Left ventricle myocardium superior (tissue), 1 donor: Measurements from ENCODE around the gene JPT1. TPM values are rescaled to one million over a fixed set of nuclear protein-coding genes. Genes with fewer than 3 reads are reported as not detected.
"Not testable (repeated sequence)": the region's sequence is repeated elsewhere in the genome, so short reads cannot be mapped to it uniquely, and the experiment has no call there.

Experiments used
- ATAC-seq: fragments of 200-7000 bp; cut with Tn5 transposase; one replicate; pipeline ENCODE4 v1.9.1; 2020; ENCODE audit warnings: mild to moderate bottlenecking, moderate library complexity
- DNase-seq: peaks from one replicate; pipeline ENCODE4 v3.0.0-alpha.2; 2020
- intact Hi-C: fragments of 100-400 bp; cut with micrococcal nuclease; formaldehyde crosslinking; loops from one replicate; pipeline ENCODE4 v1.11.0; 2022
- total RNA-seq: library from RNA; stranded (reverse); fragmentation: NEBNext Ultra II Directional; extraction: Animal tissue kit (Norgen Biotek cat#: 25700); gene quantifications from one replicate; pipeline ENCODE4 v1.2.1, GENCODE V29; 2021
- donor health status: DM: no; HTN: yes; CAD: no; lungs with severe emphysema.

JPT1 gene
- total RNA-seq, 1 donor from 2014 or later: 14.0 TPM

DNA sequence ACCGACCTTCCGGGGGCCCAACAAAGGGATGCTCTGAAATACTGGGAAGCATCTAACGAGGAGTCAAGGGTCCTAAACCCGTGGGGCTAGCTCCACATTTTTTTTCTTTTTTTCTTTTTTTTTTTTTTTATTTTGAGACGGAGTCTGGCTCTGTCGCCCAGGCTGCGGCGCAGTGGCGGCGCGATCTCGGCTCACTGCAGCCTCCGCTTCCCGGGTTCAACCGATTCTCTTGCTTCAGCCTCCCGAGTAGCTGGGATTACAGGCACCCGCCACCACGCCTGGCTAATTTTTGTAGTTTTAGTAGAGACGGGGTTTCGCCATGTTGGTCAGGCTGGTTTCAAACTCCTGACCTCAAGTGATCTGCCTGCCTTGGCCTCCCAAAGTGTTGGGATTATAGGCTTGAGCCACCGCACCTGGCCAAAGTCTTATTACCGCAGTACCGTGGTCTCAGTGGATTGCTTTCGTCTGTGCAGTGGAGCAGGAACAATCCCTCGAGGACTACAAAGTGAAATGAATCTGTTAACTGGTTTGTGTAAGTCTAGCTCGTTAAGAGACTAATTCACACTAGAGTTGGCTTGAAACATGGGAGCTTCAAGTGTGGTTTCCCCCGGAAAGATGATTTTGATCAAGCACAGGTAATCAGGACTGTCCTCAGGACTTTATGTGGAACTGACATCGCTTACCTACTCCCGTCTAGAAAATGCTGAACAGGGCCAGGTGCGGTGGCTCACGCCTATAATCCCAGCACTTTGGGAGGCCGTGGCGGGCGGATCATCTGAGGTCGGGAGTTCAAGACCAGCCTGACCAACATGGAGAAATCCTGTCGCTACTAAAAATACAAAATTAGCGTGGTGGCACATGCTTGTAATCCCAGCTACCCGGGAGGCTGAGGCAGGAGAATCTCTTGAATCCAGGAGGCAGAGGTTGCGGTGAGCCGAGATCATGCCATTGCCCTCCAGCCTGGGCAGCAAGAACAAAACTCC lies 22.0 kb downstream of the JPT1 start:
- DNase-seq, ATAC-seq, intact Hi-C loops: not testable (repeated sequence)

DNA sequence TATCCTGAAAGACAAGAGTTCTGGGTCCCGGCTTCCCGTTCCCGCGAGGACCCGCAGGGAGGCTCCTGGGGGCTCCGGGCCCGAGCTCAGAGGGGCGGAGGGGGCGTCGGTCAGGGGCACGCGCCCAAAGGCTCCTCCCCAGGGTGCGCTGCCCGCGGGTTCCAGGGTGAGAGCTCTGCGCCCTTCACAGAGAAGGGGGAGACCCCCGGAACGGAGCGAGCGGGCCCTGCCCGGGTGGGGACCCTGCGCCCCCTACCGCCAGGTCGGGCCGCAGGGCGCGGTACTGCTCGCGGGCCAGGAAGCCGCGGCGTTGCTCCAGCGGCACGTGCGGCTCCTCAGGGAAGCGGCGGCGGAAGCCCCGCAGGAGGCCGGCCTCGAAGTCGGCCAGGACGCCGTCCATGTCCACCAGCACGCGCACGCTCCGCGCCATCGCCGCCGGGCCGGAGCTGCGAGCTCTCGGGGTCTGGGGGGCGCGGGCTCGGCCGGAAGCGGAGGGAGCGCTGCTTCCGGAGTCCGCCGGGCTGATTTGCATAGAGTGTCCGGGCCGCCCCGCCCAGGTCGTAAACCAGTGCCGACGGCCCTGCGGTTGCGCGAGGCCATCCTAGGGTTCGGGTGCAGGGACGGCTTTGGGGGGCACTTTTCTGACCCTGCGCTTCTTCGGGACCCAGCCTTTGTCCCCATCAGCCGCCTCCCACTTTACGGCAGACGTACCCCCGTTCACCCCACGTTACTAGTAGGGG lies 22.9 kb downstream of the JPT1 start, which contains the start of gene NT5C:
Gene NT5C, minus strand, starts transcription at position 465 of the 740 bp plus-strand sequence. Its CDS starts 35 bp downstream, at position 430.
- intact Hi-C loops: no loop called here
- DNase-seq (peak; percentile 91), ATAC-seq (peak; percentile 94)

DNA sequence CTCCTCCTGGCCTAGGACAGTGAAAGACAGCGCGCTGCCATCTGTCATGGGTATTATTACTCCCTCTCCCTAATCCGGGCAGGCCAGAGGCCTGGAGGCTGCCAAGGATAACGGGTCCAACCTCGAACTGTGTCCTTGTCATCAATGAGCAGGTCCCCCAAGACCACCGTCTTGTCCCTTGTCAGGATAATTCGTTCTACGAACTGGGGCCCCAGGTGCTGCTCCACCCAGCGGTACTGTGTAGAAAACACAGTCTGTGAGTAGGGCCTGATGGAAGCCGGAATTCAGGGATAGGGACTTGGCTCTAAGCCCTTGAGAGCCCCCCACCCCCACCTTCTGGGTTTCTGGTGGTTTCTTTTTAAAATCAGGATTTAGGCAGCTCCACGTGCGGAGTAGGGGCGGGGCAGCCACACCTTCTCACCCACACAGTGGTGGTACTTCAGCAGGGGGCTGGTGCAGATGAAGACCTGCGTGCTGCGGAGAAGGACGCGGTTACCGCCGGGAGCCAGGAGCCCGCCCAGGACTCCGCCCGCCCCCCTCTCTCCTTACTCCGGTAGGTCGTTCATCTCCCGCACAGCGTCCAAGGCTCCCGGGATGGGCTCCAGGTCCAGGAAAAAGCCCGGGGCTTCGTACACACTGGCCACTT lies 23.6 kb downstream of the JPT1 start:
- DNase-seq: no peak
- ATAC-seq: peak; percentile 60
- intact Hi-C loops: no loop called here

DNA sequence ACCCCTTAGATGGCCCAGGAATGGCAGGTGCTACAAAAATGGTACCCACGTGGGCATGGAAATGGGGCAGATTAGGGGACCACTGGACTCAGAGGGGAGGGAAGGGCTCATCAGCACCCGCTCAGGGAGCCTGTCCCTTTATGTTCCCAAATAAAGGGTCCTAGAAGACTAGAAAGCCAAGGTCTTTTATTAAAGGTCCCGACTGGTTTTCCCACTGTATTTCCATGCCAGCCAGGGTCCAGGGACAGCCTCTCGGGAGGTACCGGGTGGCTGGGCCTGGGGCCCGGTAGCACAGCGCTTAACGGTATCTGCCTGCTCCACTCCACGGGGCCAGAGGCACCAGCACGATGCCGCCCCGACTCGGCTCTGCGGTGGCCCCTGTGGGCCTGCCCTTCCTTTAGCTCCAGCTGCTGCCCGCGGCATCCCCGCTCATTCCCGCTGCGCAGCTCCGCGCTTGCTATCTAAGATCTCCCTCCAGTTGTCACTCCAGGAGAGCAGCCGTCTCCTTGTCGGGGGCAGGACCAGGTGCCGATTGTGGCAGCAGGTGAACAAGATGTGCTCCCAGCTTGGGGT lies 24.2 kb downstream of the JPT1 start:
- intact Hi-C loops: no loop called here
- DNase-seq: peak; percentile 35
- no peak for ATAC-seq

DNA sequence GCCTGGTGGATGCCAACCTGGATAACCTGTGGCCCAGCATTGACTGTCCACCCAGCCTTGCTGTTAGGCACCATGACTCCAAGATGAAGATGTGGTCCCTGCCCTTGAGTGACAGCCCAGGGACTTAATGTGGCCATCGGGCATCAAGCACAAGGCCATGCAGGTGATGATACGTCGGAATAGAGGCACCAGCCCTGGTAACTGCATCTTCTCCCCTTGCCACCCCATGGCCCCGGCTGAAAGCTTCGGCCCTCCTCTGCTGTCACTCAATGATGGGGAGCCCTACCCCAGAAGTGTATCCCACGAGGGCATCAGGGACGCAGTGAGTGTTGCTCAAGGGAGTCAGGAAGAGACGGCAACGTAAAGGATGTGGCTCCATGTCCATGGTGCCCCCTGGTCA lies 24.7 kb downstream of the JPT1 start:
- no peak for ATAC-seq
- no peak for DNase-seq
- intact Hi-C loops: no loop called here

DNA sequence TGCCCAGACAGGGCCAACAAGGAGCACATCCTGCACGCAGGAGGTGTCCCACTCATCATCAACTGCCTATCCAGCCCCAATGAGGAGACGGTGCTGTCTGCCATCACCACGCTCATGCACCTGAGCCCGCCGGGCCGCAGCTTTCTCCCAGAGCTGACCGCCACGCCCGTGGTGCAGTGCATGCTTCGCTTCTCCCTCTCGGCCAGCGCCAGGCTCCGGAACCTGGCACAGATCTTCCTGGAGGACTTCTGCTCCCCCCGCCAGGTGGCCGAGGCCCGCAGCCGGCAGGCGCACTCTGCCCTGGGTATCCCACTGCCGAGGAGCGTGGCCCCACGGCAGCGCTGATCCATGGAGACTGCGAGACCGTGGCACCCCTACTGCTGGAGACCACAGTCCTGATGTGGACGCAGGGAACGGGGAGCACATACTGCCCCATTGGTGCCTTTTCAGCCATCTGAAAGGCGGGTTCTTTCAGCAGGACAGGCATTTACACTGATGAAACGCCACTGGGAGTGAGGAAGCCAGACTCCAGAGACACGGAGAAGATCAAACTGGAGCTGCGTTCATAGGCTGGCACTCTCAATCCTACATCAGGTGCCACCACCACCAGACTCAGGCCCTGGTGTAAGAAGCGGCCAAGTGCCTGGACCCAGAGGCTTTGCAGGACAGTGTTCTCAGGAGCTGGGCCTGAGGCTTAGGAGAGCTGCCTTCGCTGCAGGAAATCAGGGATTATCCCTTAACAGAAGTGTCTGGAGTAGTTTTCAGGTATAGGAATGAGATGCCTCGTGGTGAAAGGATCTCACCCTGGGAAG lies 25.4 kb downstream of the JPT1 start:
- DNase-seq (no peak), ATAC-seq (no peak)
- intact Hi-C loops: no loop called here

DNA sequence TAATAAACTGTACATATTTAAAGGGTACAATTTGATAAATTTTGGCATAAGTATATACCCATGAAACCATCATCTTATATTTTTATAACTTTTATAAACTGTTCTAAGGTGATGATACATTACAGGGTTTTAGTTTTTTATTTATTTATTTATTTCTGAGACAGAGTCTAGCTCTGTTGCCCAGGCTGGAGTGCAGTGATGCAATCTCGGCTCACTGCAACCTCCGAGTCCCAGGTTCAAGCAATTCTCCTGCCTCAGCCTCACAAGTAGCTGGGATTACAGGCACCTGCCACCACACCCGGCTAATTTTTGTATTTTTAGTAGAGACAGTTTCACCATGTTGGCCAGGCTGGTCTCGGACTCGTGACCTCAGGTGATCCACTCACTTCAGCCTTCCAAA lies 26.4 kb downstream of the JPT1 start:
- intact Hi-C loops, DNase-seq, ATAC-seq: not testable (repeated sequence)

DNA sequence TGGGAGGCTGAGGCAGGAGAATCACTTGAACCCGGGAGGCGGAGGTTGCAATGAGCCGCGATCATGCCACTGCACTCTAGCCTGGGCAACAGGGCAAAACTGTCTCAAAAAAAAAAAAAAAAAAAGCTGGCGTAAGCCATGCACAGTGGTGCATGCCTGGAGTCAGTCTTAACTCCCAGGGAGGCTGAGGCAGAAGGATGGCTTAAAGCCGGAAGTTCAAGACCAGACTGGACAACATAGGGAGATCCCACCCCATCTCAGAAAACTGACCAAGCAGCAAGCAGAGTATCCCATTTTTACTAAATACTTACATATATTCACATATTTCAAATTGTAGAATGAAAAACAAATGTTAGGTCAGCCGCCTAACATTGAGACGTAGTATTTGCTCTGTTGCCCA lies 27.4 kb downstream of the JPT1 start:
- DNase-seq (no peak), ATAC-seq (no peak)
- intact Hi-C loops: no loop called here

DNA sequence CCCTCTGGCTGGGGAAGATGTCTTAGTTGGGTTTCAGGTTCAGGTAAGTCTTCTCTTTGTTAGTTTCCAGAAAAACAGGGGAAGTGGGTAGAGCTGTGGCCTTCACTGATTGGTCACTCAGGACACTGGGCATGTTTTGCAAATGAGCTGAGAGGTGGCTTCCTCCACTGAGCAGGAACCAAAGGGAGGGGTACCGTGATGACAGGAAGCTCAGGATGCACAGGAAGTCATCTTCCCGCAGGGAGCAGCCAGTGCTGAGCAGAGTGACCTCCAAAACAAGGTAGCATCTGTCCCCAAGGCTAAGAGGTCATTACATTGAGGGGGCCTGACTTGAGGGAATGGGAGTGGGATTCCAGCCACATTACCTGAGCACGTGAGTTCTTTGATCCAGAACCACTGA lies 28.3 kb downstream of the JPT1 start:
- intact Hi-C loops: no loop called here

DNA sequence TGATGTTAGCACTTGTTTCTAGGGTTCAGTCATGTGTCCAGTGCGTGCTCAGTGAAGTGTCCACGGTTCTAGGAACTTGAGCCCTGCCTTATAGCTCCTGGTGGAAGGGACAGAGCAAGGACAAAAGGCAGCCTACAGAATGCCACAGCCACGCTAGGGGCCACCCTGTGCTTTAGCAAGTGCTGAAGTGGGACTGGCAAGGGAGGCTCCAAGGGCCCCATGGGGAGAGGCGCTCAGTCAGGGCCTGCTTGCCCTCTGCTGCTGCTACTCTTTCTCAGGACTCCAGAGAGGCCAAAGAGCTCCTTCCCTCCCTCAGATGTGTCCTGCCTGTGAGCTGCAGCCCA lies 29.5 kb downstream of the JPT1 start:
- intact Hi-C loops: no loop called here
- ATAC-seq: no peak

More for the DNA sequence above, 28.3 kb downstream of the JPT1 start:
- DNase-seq: no peak
- no peak for ATAC-seq

DNA sequence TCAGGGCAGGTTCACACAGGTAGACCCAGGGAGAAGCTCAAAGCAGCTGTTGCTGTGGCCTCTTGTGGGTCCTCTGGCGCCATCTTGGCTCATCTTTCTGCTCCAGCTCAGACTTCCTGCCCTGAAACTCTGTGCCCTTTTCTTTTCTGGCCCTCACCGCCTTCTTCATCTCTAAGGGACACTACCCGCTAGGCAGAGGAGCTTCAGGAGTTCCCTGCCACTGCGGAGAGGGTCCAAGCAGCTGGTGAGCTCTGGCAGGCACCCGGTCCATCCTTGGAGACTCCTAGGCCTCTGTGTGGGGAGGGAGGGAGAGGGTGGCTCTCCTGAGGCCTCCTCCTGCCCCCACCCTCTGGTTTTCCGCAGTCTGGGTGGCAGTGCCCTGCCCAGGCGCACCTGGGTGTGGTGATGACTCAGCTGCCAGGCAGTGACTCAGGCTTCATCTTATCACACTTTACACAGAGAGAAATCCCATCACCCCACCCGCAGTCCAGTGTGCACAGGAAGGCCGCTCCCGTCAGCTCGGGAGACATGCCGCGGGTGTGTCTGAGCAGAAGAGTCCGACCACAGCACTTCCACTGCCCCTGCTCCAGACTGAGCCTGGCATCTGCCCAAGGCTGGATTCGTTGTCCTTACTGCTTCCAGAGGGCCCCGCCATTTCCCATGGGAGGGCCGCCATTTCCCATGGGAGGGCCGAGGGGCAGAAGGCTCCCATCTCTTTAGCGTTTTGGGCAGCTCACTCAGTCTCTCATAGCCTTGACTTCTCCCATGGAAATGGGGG lies 30.1 kb downstream of the JPT1 start:
- ATAC-seq (peak; percentile 66), DNase-seq (peak; percentile 56)
- intact Hi-C loops: no loop called here

More for the DNA sequence above, 29.5 kb downstream of the JPT1 start:
- no peak for DNase-seq

DNA sequence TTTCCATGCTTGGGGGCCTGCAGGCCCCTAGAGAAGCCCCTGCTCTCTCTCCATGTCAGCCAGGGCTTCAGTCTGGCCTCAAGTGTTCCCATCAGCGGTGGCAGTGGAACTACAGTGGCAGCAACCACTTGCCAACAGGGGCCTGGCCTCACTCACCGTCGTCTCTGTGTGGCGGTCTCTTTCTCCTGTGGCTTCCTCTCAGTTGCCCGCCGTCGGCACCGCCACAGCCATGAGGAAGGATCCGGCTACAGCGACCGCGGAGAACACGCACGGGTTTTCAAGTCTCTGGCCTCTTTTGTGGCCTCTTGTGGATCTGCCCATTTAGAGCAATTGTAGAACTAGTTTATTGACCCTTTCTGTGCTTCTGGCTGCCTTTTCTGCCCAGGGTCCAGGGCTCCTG lies 36.0 kb downstream of the JPT1 start:
- intact Hi-C loops: no loop called here
- DNase-seq: no peak
- ATAC-seq: no peak

DNA sequence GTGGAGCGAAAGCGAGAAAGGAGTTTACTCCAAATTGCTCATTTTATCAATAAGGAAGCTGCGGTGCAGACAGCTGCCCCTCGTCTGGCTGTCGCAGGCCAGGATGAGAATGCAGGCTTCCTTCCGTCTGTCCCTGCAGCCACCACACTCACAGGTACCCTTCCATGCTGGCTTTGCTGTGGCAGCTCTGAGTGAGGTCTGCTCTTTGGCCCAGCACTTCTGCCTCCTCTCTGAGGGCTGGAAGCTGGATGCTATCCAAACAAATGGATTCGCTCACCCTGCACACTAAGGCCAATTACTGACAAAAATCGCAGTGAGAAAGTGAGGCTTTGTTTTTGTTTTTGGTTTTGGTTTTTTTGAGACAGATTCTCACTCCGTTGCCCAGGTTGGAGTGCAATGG lies 37.6 kb downstream of the JPT1 start:
- ATAC-seq (peak; percentile 24), DNase-seq (no peak)
- intact Hi-C loops: no loop called here

DNA sequence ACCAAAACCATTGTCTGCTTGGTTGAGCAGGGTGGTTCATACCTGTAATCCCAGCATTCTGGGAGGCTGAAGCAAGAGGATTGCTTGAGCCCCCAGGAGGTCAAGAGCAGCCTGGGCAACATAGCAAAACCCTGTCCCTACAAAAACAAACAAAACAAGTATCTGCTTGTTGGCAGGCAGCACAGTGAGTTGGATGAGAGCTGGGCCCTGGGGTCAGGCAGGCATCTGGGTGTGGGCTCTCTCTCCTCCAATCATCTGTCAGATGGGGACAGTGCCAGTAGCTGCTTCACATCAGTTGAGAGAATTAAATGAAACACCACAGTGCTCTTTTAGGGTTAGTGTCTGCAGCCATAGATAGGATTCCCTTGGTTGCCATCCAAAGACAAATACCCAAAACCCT lies 38.8 kb downstream of the JPT1 start:
- intact Hi-C loops: no loop called here
- no peak for DNase-seq
- no peak for ATAC-seq

DNA sequence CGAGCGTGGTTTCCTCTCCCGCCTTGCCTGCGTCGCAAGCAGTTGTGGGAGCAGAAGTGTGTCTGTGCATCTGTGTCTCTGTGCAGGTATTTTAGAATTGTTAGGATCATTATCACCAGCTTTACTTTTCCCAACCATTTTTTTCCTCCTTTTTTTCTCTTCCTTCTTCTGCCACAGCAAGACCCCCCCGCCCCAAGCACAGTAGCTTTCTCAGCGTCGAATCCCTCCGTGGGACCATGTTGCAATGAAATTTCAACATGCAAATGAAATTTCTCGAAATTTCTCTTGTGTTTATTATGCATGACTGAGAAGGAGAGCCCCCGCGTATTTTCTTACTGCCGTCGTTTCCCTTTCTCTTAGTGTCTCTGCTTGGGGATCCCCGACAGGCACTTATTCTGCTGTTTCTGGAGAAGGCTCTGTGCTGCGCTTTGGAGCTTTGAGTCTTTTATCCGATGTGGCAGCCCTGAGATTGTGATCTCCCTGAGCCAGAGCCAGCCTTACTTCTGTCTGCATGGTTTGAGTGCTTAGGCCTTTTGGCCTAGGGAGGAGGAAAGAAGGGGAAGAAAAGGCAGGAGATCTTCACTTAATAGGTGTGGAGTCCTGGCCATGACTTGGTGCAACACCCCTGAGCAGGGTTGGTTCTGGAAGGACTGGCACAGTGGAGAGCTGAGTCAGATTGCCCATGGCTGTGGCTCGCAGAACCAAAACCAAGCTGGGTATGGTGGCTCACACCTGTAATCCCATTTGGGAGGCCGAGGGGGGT lies 39.6 kb downstream of the JPT1 start:
- no peak for DNase-seq
- intact Hi-C loops: no loop called here
- ATAC-seq: no peak

DNA sequence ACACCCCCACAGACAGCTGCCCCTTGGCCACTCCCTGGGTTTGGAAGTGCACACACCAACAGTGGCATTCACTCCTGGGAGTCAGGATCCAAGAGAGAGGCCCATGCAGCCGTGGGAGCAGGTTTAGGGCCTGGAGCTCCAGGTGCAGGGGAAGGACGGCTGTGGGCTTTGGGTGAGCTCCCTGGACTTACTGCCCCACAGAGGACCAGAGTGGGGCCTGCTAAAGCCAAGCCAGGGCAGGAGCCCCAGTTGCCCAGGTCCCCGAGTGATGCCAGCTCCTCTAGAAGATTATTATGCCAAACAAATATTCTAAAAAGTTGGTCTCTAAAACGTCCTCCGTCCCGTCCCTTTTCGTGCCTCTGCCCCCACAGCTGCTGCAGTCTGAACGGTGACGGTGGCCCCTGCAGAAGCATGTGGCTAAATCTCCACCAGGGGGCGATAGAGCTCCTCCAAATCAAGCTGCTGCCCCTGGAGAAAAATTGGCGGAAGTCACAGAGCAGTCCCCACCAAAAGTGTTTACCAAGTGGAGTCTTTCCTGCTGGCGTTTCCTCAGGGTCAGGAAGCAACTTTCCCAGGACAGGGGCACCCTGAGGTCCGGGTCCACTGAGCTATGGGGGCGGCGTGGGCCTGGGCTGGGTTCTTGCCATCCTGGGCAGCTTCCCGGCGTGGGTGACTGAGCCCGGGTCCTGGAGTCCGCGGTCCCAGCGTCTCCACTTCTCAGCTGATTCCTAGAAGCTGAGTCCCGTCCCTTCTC lies 40.3 kb downstream of the JPT1 start:
- intact Hi-C loops: no loop called here
- ATAC-seq: peak; percentile 80
- DNase-seq: peak; percentile 85
